PFSK-1 (cell line): Measurements from ENCODE around the gene SLC25A39.

ENCODE experiments used
- FOXP2 ChIP-seq: optimal IDR thresholded peaks from 2 replicates; pipeline ENCODE3; 2011; ENCODE audit warnings: borderline replicate concordance, control low read depth, inconsistent platforms; ENCODE audit not compliant: insufficient read depth; ENCODE audit errors: extremely low read length, extremely low read depth
- POLR2AphosphoS5 ChIP-seq: IDR thresholded peaks from 2 replicates; pipeline ENCODE4 v1.6.1; 2012; ENCODE audit warnings: low read depth, mild to moderate bottlenecking, control low read depth, low read length, moderate library complexity
- REST ChIP-seq, 2 experiments: IDR thresholded peaks; 2 replicates each; pipeline versions ENCODE4 v1.6.1 to v1.8.0; 2011 to 2012; ENCODE audit warnings: low read depth in 2 of 2, low read length in 2 of 2, control low read depth in 1 of 2, inconsistent platforms in 1 of 2, mild to moderate bottlenecking in 1 of 2, moderate library complexity in 1 of 2; ENCODE audit not compliant: insufficient read depth in 1 of 2
- SIN3A ChIP-seq: IDR thresholded peaks from 2 replicates; pipeline ENCODE4 v1.6.1; 2012; ENCODE audit warnings: mild to moderate bottlenecking, low read length, moderate library complexity, borderline replicate concordance; ENCODE audit not compliant: insufficient read depth
- TAF1 ChIP-seq: IDR thresholded peaks from 2 replicates; pipeline ENCODE4 v1.6.1; 2012; ENCODE audit warnings: low read length, control low read depth, borderline replicate concordance; ENCODE audit not compliant: insufficient read depth

SLC25A39 gene

GRCh38 chr17:44280392-44280937, 44.2 kb downstream of the SLC25A39 start:
- TF ChIP-seq SIN3A (no peak), FOXP2 (no peak), POLR2AphosphoS5 (no peak), REST (IDR thresholded peaks at IDR 0.05; ENCODE audit: insufficient read depth in 1 of 2, low read depth in 2 of 2, low read length in 2 of 2) (no peak), TAF1 (no peak)

GRCh38 chr17:44279666-44280391, 44.8 kb downstream of the SLC25A39 start:
- TF ChIP-seq TAF1: no peak
- 0 out of 2 replicates have a peak, but pooled peaks have one; percentile 62 for TF ChIP-seq SIN3A
- TF ChIP-seq POLR2AphosphoS5: peak; percentile 62
- TF ChIP-seq FOXP2: peak; percentile 85
- peak in 1 of 2 experiments; percentile 59; a peak in 2 of 4 replicates for TF ChIP-seq REST (IDR thresholded peaks at IDR 0.05; ENCODE audit: insufficient read depth in 1 of 2, low read depth in 2 of 2, low read length in 2 of 2)

- TF ChIP-seq TAF1 (no peak), SIN3A (no peak), REST (IDR thresholded peaks at IDR 0.05; ENCODE audit: insufficient read depth in 1 of 2, low read depth in 2 of 2, low read length in 2 of 2) (no peak), POLR2AphosphoS5 (no peak), FOXP2 (no peak)
Measured at GRCh38 chr17:44279346-44279665, 45.3 kb downstream of the SLC25A39 start.

- TF ChIP-seq FOXP2 (no peak), REST (IDR thresholded peaks at IDR 0.05; ENCODE audit: insufficient read depth in 1 of 2, low read depth in 2 of 2, low read length in 2 of 2) (no peak), TAF1 (no peak), POLR2AphosphoS5 (no peak), SIN3A (no peak)
Measured at GRCh38 chr17:44277976-44278375, 46.6 kb downstream of the SLC25A39 start.

- TF ChIP-seq POLR2AphosphoS5 (no peak), FOXP2 (no peak), TAF1 (no peak), REST (IDR thresholded peaks at IDR 0.05; ENCODE audit: insufficient read depth in 1 of 2, low read depth in 2 of 2, low read length in 2 of 2) (no peak), SIN3A (no peak)
Measured at GRCh38 chr17:44273607-44274006, 51.0 kb downstream of the SLC25A39 start.
